Endothelial cell of umbilical vein (primary cell): ENCODE results near the gene RPS16. TPM values are rescaled to one million over a fixed set of nuclear protein-coding genes. Genes with fewer than 3 reads are reported as not detected.

Experiments
- BruUV-seq: library from RNA; stranded (reverse); fragments of 400-500 nt; replicated peaks from 2 replicates; lab custom pipeline; 2021; lab: Mats Ljungman, UMichigan
- CTCF ChIA-PET: fragments of 300-600, 350-600 bp; sonication (Branson Sonifier 250); formaldehyde crosslinking; loops from one replicate; lab custom pipeline; 2021; ENCODE audit warnings: antibody characterized with exemption, inconsistent platforms; lab: Charles Lee
- POLR2A ChIA-PET: fragments of 300-600, 350-600 bp; sonication (Branson Sonifier 250); formaldehyde crosslinking; loops from one replicate; lab custom pipeline; 2021; ENCODE audit warnings: antibody characterized with exemption, inconsistent platforms; lab: Charles Lee
- DNase-seq: peaks from one replicate; pipeline ENCODE4 v3.0.0-alpha.2; 2011; ENCODE audit warnings: low read depth, low spot score
- FAIRE-seq: peaks from 2 replicates; lab custom pipeline; 2011; peaks lifted over from hg19 to GRCh38; lab: Jason Lieb, UNC
- H2AFZ ChIP-seq: 2 replicates; pipeline ENCODE4 v1.6.0; 2012; ENCODE audit warnings: low read depth, low read length, control low read depth, inconsistent platforms
- H3K27ac ChIP-seq: 2 replicates; pipeline ENCODE4 v1.5.1; 2011; ENCODE audit warnings: low read depth, mild to moderate bottlenecking, control low read depth, low read length, moderate library complexity; ENCODE audit not compliant: insufficient read depth
- H3K27me3 ChIP-seq, 2 experiments: 2 replicates each; pipeline versions ENCODE4 v1.6.0 to v1.6.1; 2011; ENCODE audit warnings: low read length in 2 of 2, mixed read lengths in 1 of 2; ENCODE audit not compliant: control insufficient read depth in 2 of 2, insufficient read depth in 2 of 2
- H3K36me3 ChIP-seq, 2 experiments: 2 replicates in 1 of 2; 3 replicates in 1 of 2; pipeline ENCODE4 v1.5.1; 2011; ENCODE audit warnings: low read length in 2 of 2, mild to moderate bottlenecking in 1 of 2, moderate library complexity in 1 of 2; ENCODE audit not compliant: control insufficient read depth in 2 of 2, insufficient read depth in 2 of 2; ENCODE audit errors: extremely low read depth in 1 of 2
- H3K4me1 ChIP-seq: 3 replicates; pipeline ENCODE4 v1.5.1; 2011; ENCODE audit warnings: mild to moderate bottlenecking, low read length; ENCODE audit not compliant: control insufficient read depth, insufficient read depth; ENCODE audit errors: extremely low read depth
- H3K4me2 ChIP-seq: 2 replicates; pipeline ENCODE4 v1.6.1; 2011; ENCODE audit warnings: low read length, control low read depth, mixed read lengths; ENCODE audit not compliant: insufficient read depth
- H3K4me3 ChIP-seq, 3 experiments: fragments of 200-600 bp in 1 of 3; sonication (generic), shearing (Covaris generic) in 1 of 3; replicated peaks in 1 of 3; 2 replicates each; pipeline ENCODE4 v1.5.1; 2011 to 2016; ENCODE audit warnings: control low read depth in 3 of 3, low read length in 3 of 3, mild to moderate bottlenecking in 2 of 3, inconsistent platforms in 1 of 3, low read depth in 1 of 3, moderate library complexity in 1 of 3; ENCODE audit not compliant: insufficient read depth in 1 of 3
- H3K79me2 ChIP-seq: 2 replicates; pipeline ENCODE4 v1.6.0; 2012; ENCODE audit warnings: low read length, inconsistent platforms; ENCODE audit not compliant: control insufficient read depth, insufficient read depth
- H3K9ac ChIP-seq: replicated peaks from 2 replicates; pipeline ENCODE3; 2011; ENCODE audit warnings: low read length, control low read depth; ENCODE audit not compliant: insufficient read depth; ENCODE audit errors: extremely low read depth
- H3K9me1 ChIP-seq: replicated peaks from 3 replicates; pipeline ENCODE4 v1.6.0; 2011; ENCODE audit warnings: mild to moderate bottlenecking, low read length; ENCODE audit not compliant: control insufficient read depth, insufficient read depth; ENCODE audit errors: extremely low read depth
- H3K9me3 ChIP-seq: replicated peaks from 2 replicates; pipeline ENCODE4 v1.5.1; 2012; ENCODE audit warnings: low read length, inconsistent platforms; ENCODE audit not compliant: control insufficient read depth, insufficient read depth
- H4K20me1 ChIP-seq: replicated peaks from 2 replicates; pipeline ENCODE3; 2011; ENCODE audit warnings: mild to moderate bottlenecking, low read length; ENCODE audit not compliant: control insufficient read depth, insufficient read depth; ENCODE audit errors: extremely low read depth
- FOS ChIP-seq: IDR thresholded peaks from 2 replicates; pipeline ENCODE4 v1.6.1; 2011; ENCODE audit warnings: mild to moderate bottlenecking, low read length, moderate library complexity, borderline replicate concordance; ENCODE audit not compliant: insufficient read depth
- GATA2 ChIP-seq: IDR thresholded peaks from 2 replicates; pipeline ENCODE4 v1.7.0; 2011; ENCODE audit warnings: low read depth, mild to moderate bottlenecking, moderate library complexity, mixed read lengths, low read length; ENCODE audit not compliant: insufficient read length, insufficient read depth
- JUN ChIP-seq: IDR thresholded peaks from 2 replicates; pipeline ENCODE4 v1.6.1; 2011; ENCODE audit warnings: borderline replicate concordance, low read depth; ENCODE audit not compliant: insufficient read length, insufficient read depth
- MYC ChIP-seq: IDR thresholded peaks from one replicate; pipeline ENCODE4 v1.6.1; 2011; ENCODE audit warnings: mild to moderate bottlenecking, low read depth, low read length
- POLR2A ChIP-seq: IDR thresholded peaks from 2 replicates; pipeline ENCODE4 v1.6.1; 2012; ENCODE audit warnings: low read depth, mild to moderate bottlenecking, control low read depth, low read length
- POLR2AphosphoS5 ChIP-seq: IDR thresholded peaks from 2 replicates; pipeline ENCODE4 v1.6.1; 2012; ENCODE audit warnings: low read depth, mild to moderate bottlenecking, control low read depth, low read length, moderate library complexity; ENCODE audit not compliant: insufficient read depth
- dilution Hi-C: fragments of 300-500 bp; cut with MboI; formaldehyde crosslinking; loops from one replicate; pipeline ENCODE4 v1.15.0; 2019; ENCODE audit warnings: low sequenced_read_pairs; ENCODE audit not compliant: extremely low pct_ligation_motif_present
- intact Hi-C: fragments of 100-400 bp; cut with micrococcal nuclease; formaldehyde crosslinking; loops from one replicate; pipeline ENCODE4 v1.10.0; 2022
- polyA plus RNA-seq, 4 experiments: library from polyadenylated mRNA; depleted of rRNA in 3 of 4; stranded (reverse) in 3 of 4; unstranded in 1 of 4; fragments of >200 nt; gene quantifications; 2 replicates each; pipeline versions ENCODE4 v1.2.1 to v1.2.3, GENCODE V29; 2011 to 2012; ENCODE audit warnings: missing spikeins in 1 of 4
- total RNA-seq: library from RNA; stranded (reverse); gene quantifications from 2 replicates; pipeline ENCODE4 v1.2.3, GENCODE V29; 2021
- TF ChIP-seq, protein P1 (sequence below), 2 donors: IDR thresholded peaks; 1 replicate in 1 of 2; 2 replicates in 1 of 2; pipeline ENCODE4 v1.5.1; 2011; ENCODE audit warnings: low read length in 2 of 2, mild to moderate bottlenecking in 2 of 2, moderate library complexity in 2 of 2, control low read depth in 1 of 2, inconsistent platforms in 1 of 2, low read depth in 1 of 2; ENCODE audit not compliant: insufficient read depth in 1 of 2; ENCODE audit errors: extremely low read depth in 1 of 2
- TF ChIP-seq, protein P2 (sequence below): IDR thresholded peaks from 2 replicates; pipeline ENCODE4 v1.6.1; 2011; ENCODE audit not compliant: insufficient read depth, insufficient read length

The RPS16 gene
- total and polyA plus RNA-seq, 2 donors (not counting 3 experiments of a cell fraction or from before 2014, with no cell fraction given), result 1,768 to 5,244 TPM

DNA sequence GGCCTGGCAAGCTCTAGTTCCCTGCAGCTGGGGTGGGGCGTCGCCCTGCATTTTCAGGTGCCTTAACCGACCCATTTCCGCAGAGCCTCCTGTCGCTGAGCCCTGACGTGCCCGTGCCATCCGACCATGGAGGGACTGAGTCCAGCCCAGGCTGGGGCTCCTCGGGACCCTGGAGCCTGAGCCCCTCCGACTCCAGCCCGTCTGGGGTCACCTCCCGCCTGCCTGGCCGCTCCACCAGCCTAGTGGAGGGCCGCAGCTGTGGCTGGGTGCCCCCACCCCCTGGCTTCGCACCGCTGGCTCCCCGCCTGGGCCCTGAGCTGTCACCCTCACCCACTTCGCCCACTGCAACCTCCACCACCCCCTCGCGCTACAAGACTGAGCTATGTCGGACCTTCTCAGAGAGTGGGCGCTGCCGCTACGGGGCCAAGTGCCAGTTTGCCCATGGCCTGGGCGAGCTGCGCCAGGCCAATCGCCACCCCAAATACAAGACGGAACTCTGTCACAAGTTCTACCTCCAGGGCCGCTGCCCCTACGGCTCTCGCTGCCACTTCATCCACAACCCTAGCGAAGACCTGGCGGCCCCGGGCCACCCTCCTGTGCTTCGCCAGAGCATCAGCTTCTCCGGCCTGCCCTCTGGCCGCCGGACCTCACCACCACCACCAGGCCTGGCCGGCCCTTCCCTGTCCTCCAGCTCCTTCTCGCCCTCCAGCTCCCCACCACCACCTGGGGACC, 27.9 kb downstream of the RPS16 start:
- DNase-seq (no peak), FAIRE-seq (peak; percentile 8)
- Histone ChIP-seq H3K4me2 (peak overlapping the region; percentile 83), H3K27ac (peak overlapping the region; percentile 83), H3K9me3 (no peaks in the 10 kb centered on the region), H3K9ac (peak overlapping the region; percentile 92), H3K27me3 (no peaks in the 10 kb centered on the region), H3K9me1 (no peaks in the 10 kb centered on the region), H4K20me1 (no peaks in the 10 kb centered on the region), H3K79me2 (peaks cover 22% of the 10 kb centered on the region), H3K4me3 (peak overlapping the region; percentile 71 to 96 (median 88)), H2AFZ (no peak overlapping the region), H3K4me1 (peaks cover 52% of the 10 kb centered on the region), H3K36me3 (no peaks in the 10 kb centered on the region)
- POLR2A ChIA-PET, result interaction anchor here (0.7 to 2.4 kb wide), 3 partner anchors 10 to 28 kb away, joined by 3 to 10 read pairs (median 3); partner anchors contain the start of genes MED29, PAF1 and RPS16
- intact Hi-C loops, result no loop called here
- TF ChIP-seq FOS, result no peak
- no peak for TF ChIP-seq GATA2
- TF ChIP-seq, protein P1, sequence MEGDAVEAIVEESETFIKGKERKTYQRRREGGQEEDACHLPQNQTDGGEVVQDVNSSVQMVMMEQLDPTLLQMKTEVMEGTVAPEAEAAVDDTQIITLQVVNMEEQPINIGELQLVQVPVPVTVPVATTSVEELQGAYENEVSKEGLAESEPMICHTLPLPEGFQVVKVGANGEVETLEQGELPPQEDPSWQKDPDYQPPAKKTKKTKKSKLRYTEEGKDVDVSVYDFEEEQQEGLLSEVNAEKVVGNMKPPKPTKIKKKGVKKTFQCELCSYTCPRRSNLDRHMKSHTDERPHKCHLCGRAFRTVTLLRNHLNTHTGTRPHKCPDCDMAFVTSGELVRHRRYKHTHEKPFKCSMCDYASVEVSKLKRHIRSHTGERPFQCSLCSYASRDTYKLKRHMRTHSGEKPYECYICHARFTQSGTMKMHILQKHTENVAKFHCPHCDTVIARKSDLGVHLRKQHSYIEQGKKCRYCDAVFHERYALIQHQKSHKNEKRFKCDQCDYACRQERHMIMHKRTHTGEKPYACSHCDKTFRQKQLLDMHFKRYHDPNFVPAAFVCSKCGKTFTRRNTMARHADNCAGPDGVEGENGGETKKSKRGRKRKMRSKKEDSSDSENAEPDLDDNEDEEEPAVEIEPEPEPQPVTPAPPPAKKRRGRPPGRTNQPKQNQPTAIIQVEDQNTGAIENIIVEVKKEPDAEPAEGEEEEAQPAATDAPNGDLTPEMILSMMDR (IDR thresholded peaks at IDR 0.05; ENCODE audit: extremely low read depth in 1 of 2, insufficient read depth in 1 of 2, low read depth in 1 of 2, low read length in 2 of 2), result no peak
- TF ChIP-seq, protein P2, sequence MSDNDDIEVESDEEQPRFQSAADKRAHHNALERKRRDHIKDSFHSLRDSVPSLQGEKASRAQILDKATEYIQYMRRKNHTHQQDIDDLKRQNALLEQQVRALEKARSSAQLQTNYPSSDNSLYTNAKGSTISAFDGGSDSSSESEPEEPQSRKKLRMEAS, result no peak
- TF ChIP-seq MYC, result no peak
- no peak for TF ChIP-seq POLR2A
- TF ChIP-seq JUN, result no peak
- TF ChIP-seq POLR2AphosphoS5, result no peak
- dilution Hi-C loops, result no loop called here
- no TSS peak for BruUV-seq
- CTCF ChIA-PET, result interaction anchor here (2.3 to 5.0 kb wide), 2 partner anchors 11 to 17 kb away, joined by 6 to 42 read pairs; partner anchors contain the start of genes MED29 and PAF1
